Measurements from ENCODE around the gene DAND5. TPM values are rescaled to one million over a fixed set of nuclear protein-coding genes. Genes with fewer than 3 reads are reported as not detected.

DAND5 gene
- total RNA-seq, 2 experiments from 2014 or later: 0.13 to 0.15 TPM

DNA sequence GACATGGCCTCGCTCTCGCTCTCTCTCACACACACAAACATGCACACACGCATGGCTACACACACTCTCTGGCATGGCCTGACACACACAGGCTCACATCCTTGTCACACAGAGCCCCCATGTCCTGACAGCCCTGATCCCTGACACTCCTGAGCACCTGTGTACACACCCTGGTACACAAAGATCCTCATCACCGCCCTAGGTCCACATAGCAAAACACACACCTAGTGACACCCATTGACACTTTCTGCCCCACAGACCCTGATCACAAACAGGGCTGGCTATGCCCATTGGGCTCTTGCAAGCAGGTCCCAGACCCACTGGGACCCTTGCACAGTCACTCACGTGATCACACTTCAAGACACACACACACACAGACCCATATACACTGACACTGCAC lies 21.9 kb downstream of the DAND5 start:
- Mint-ChIP-seq H3K27me3 (peaks cover 35% of the 10 kb centered on the region), H3K27ac (no peak overlapping the region), H3K9me3 (no peaks in the 10 kb centered on the region), H3K36me3 (ENCODE audit: low read depth) (peaks cover 3% of the 10 kb centered on the region), H3K4me1 (peaks cover 6% of the 10 kb centered on the region), H3K4me3 (no peak overlapping the region)
- ChIA-PET POLR2A (interaction anchor here (0.7 kb wide), 1 partner anchor 17 kb away, joined by 3 read pairs; no protein-coding TSS in a partner anchor), CTCF (interaction anchor here (0.8 to 1.2 kb wide), 2 partner anchors 13 to 103 kb away, joined by 3 to 7 read pairs; no protein-coding TSS in a partner anchor)
- DNase-seq: no peak

GRCh38 chr19:12992729-12993128 lies 23.4 kb downstream of the DAND5 start:
- ChIA-PET POLR2A (no interaction called here), CTCF (interaction anchor here (0.9 to 1.2 kb wide), 3 partner anchors 15 to 69 kb away, joined by 3 to 7 read pairs (median 4); no protein-coding TSS in a partner anchor)
- Mint-ChIP-seq H3K27ac (no peak overlapping the region), H3K9me3 (no peaks in the 10 kb centered on the region), H3K27me3 (peaks cover 42% of the 10 kb centered on the region), H3K4me3 (no peak overlapping the region), H3K36me3 (ENCODE audit: low read depth) (peaks cover 3% of the 10 kb centered on the region), H3K4me1 (peaks cover 6% of the 10 kb centered on the region)
- no peak for DNase-seq

DNA sequence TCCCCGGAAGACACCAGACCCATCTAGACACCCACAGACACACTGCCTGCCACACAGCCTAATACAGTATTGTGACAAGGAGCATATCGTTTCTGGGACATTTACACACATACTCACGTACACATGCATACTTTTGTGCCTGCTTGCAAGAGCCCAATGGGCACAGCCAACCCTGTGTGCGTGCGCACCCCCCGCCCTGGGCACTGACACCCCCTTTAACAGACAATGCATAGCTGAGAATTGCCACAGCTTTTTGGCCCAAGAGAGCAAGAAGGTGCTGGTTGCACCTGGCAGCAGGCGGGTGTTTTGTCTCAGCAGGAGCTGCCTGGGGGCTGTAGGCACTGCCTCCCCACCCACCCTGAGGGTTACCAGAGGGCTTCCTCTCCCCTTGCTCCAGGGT lies 24.2 kb downstream of the DAND5 start:
- no peak for DNase-seq
- ChIA-PET CTCF (interaction anchor here (0.9 to 1.1 kb wide), 2 partner anchors 20 to 28 kb away, joined by 3 read pairs; no protein-coding TSS in a partner anchor), POLR2A (no interaction called here)
- no peak overlapping the region for H3K4me3 Mint-ChIP-seq
- peaks cover 47% of the 10 kb centered on the region for H3K27me3 Mint-ChIP-seq
- H3K4me1 Mint-ChIP-seq: peaks cover 6% of the 10 kb centered on the region
- no peak overlapping the region for H3K27ac Mint-ChIP-seq
- peaks cover 3% of the 10 kb centered on the region for H3K36me3 Mint-ChIP-seq (ENCODE audit: low read depth)
- H3K9me3 Mint-ChIP-seq: no peaks in the 10 kb centered on the region

- CTCF ChIA-PET: no interaction called here
- H3K4me1 Mint-ChIP-seq: peaks cover 6% of the 10 kb centered on the region
- peaks cover 50% of the 10 kb centered on the region for H3K27me3 Mint-ChIP-seq
- peaks cover 3% of the 10 kb centered on the region for H3K36me3 Mint-ChIP-seq (ENCODE audit: low read depth)
- H3K9me3 Mint-ChIP-seq: no peaks in the 10 kb centered on the region
- no peak within 1 kb of the TSS for H3K27ac Mint-ChIP-seq
- H3K4me3 Mint-ChIP-seq: peak within 1 kb of the TSS; percentile 74
- POLR2A ChIA-PET: no interaction called here
- peak; percentile 46 for DNase-seq
Observed at GRCh38 chr19:12994701-12995595, 25.6 kb downstream of the DAND5 start, which contains the start of gene NFIX. Gene NFIX (plus strand): TSS chr19:12995475. CDS start chr19:12995838, 363 bp downstream.

DNA sequence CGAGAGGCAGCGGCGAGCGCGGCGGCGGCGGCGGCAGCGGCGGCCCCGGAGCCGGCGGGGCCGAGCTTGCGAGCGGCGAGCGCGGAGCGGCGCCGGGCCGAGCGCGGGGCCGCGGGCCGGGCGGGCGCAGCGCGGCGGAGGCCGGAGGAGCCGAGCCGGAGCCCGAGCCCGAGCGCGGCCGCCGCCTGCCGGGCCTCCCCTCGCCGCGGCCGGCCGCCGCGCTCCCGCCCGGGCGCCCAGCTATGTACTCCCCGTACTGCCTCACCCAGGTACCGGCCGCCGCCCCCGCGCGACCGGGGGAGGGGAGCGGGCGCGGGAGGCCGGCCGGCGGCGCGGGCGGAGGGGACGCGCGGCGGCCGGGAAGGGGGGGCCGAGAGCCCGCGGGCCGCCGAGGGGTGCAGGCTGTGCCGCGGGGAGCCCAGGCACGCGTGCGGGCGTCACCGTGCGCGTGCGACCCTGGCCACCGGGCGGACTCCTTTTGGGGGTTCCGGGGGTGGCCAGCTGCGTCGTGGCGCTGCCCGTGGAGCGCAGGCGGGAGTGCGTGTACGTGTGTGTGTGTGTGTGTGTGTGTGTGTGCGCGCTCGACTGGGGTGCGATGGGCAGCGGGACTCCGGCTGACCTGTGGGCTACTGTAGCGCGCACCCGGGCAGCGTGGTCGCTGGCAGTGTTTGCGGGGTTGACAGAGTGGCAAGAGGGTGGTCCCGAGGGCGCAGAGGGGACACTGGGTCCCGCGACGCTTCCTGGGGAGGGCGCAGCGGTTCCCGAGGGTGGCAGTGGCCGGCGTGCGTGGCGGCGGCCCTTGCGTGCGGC lies 26.4 kb downstream of the DAND5 start:
- no peak overlapping the region for H3K27ac Mint-ChIP-seq
- H3K36me3 Mint-ChIP-seq (ENCODE audit: low read depth): peaks cover 3% of the 10 kb centered on the region
- DNase-seq: no peak
- POLR2A ChIA-PET: no interaction called here
- CTCF ChIA-PET: no interaction called here
- no peaks in the 10 kb centered on the region for H3K9me3 Mint-ChIP-seq
- peaks cover 50% of the 10 kb centered on the region for H3K27me3 Mint-ChIP-seq
- H3K4me3 Mint-ChIP-seq: no peak overlapping the region
- H3K4me1 Mint-ChIP-seq: peaks cover 6% of the 10 kb centered on the region

- H3K27me3 Mint-ChIP-seq: peaks cover 43% of the 10 kb centered on the region
- H3K9me3 Mint-ChIP-seq: no peaks in the 10 kb centered on the region
- CTCF ChIA-PET: no interaction called here
- no peak overlapping the region for H3K4me3 Mint-ChIP-seq
- no peak for DNase-seq
- H3K36me3 Mint-ChIP-seq (ENCODE audit: low read depth): peaks cover 3% of the 10 kb centered on the region
- H3K4me1 Mint-ChIP-seq: peaks cover 6% of the 10 kb centered on the region
- no peak overlapping the region for H3K27ac Mint-ChIP-seq
- POLR2A ChIA-PET: no interaction called here
Observed at GRCh38 chr19:12996406-12997094, 27.2 kb downstream of the DAND5 start.

GRCh38 chr19:12997179-12997966 lies 28.0 kb downstream of the DAND5 start:
- Mint-ChIP-seq H3K27ac (no peak overlapping the region), H3K4me3 (no peak overlapping the region), H3K4me1 (peaks cover 6% of the 10 kb centered on the region), H3K27me3 (peaks cover 43% of the 10 kb centered on the region), H3K36me3 (ENCODE audit: low read depth) (peaks cover 3% of the 10 kb centered on the region), H3K9me3 (no peaks in the 10 kb centered on the region)
- ChIA-PET POLR2A (no interaction called here), CTCF (no interaction called here)
- no peak for DNase-seq

- no peak for DNase-seq
- peaks cover 3% of the 10 kb centered on the region for H3K36me3 Mint-ChIP-seq (ENCODE audit: low read depth)
Observed at GRCh38 chr19:12997967-12998940, 28.9 kb downstream of the DAND5 start.

GRCh38 chr19:13001166-13001501 lies 31.8 kb downstream of the DAND5 start:
- Mint-ChIP-seq H3K9me3 (no peaks in the 10 kb centered on the region), H3K4me3 (no peak overlapping the region), H3K4me1 (no peaks in the 10 kb centered on the region), H3K27ac (no peak overlapping the region), H3K27me3 (peaks cover 28% of the 10 kb centered on the region), H3K36me3 (ENCODE audit: low read depth) (no peaks in the 10 kb centered on the region)
- no peak for DNase-seq
- ChIA-PET POLR2A (no interaction called here), CTCF (no interaction called here)

More at GRCh38 chr19:12997967-12998940, 28.9 kb downstream of the DAND5 start:
- Mint-ChIP-seq H3K27ac (no peak overlapping the region), H3K4me3 (peak overlapping the region; percentile 4), H3K4me1 (peaks cover 6% of the 10 kb centered on the region), H3K27me3 (peaks cover 43% of the 10 kb centered on the region), H3K9me3 (no peaks in the 10 kb centered on the region)
- POLR2A ChIA-PET: no interaction called here
- CTCF ChIA-PET: no interaction called here

DNA sequence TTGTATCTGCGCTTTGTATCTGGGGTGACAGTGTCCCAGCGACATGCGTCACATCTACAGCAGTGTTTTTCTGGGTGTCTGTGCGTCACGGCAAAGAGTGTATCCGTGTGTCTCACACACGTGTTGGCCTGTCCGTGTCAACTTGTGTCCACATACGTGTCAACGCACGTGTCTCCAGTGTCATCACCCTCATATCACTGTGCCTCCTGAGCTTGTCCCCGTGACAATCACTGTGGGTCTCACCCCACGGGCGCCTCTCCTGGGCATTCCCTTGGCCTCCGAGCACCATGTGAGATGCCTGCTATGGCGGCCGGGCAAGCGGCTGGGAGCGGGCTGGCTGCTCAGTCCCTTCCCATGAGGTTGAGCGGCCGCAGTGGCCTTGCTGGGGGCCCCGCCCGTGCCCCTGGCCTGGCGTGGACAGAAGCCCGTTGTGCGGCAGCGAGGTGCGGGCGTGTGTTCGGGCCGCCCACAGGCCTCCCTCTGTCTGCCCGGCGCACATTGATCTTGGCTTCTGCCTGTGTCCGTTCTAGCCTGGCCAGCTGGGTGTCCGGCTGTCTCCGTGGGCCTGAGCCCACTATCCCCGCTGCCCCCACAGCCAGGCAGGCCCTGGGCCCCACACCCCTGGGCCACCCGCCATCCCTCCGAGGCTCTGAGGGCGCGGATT lies 32.3 kb downstream of the DAND5 start:
- Mint-ChIP-seq H3K4me1 (no peaks in the 10 kb centered on the region), H3K9me3 (no peaks in the 10 kb centered on the region), H3K27me3 (peaks cover 28% of the 10 kb centered on the region), H3K36me3 (ENCODE audit: low read depth) (no peaks in the 10 kb centered on the region), H3K4me3 (no peak overlapping the region), H3K27ac (no peak overlapping the region)
- CTCF ChIA-PET: no interaction called here
- DNase-seq: no peak
- POLR2A ChIA-PET: no interaction called here

- no peaks in the 10 kb centered on the region for H3K9me3 Mint-ChIP-seq
- ChIA-PET CTCF (interaction anchor here (0.8 kb wide), 1 partner anchor 23 kb away, joined by 4 read pairs; no protein-coding TSS in a partner anchor), POLR2A (no interaction called here)
- no peaks in the 10 kb centered on the region for H3K36me3 Mint-ChIP-seq (ENCODE audit: low read depth)
- no peaks in the 10 kb centered on the region for H3K4me1 Mint-ChIP-seq
- H3K4me3 Mint-ChIP-seq: no peak overlapping the region
- DNase-seq: no peak
- peaks cover 21% of the 10 kb centered on the region for H3K27me3 Mint-ChIP-seq
- no peak overlapping the region for H3K27ac Mint-ChIP-seq
Observed at GRCh38 chr19:13002166-13002898, 33.0 kb downstream of the DAND5 start.
